ENCODE data around the gene RAB22A. TPM values are rescaled to one million over a fixed set of nuclear protein-coding genes. Genes with fewer than 3 reads are reported as not detected.

Gene RAB22A
- total and polyA plus RNA-seq, 7 donors, result 8.0 to 21.6 (median 17.6) TPM

- Histone ChIP-seq H3K36me3 (peaks cover 0 to 19% (median 3%) of the 10 kb centered on the region in 4 donors), H3K27ac (no peak overlapping the region), H3K27me3 (no peaks in the 10 kb centered on the region), H3K9me3 (no peaks in the 10 kb centered on the region), H3K4me1 (no peaks in the 10 kb centered on the region), H3K4me3 (no peak overlapping the region)
- 58 to 82% methylated on average over 3 of the region's 3 CpGs for WGBS, 2 donors
- intact Hi-C loops (cut with DNase I), result no loop called here
- no peak for DNase-seq
- no peak for TF ChIP-seq CTCF (IDR thresholded peaks at IDR 0.05)
- TF ChIP-seq POLR2A (IDR thresholded peaks at IDR 0.05), result no peak
- TF ChIP-seq EP300 (IDR thresholded peaks at IDR 0.05), result no peak
- TF ChIP-seq POLR2AphosphoS5 (IDR thresholded peaks at IDR 0.05), result no peak
Observed at GRCh38 chr20:58287638-58288037, 21.9 kb upstream of the RAB22A start.

GRCh38 chr20:58289143-58289542 is 20.4 kb upstream of the RAB22A start:
- Histone ChIP-seq H3K4me3 (no peak overlapping the region), H3K27me3 (no peaks in the 10 kb centered on the region), H3K4me1 (no peaks in the 10 kb centered on the region), H3K36me3 (peaks cover 0 to 19% (median 3%) of the 10 kb centered on the region in 4 donors), H3K9me3 (no peaks in the 10 kb centered on the region), H3K27ac (no peak overlapping the region)
- DNase-seq, result no peak
- TF ChIP-seq EP300 (IDR thresholded peaks at IDR 0.05) (no peak), POLR2A (IDR thresholded peaks at IDR 0.05) (no peak), POLR2AphosphoS5 (IDR thresholded peaks at IDR 0.05) (no peak), CTCF (IDR thresholded peaks at IDR 0.05) (no peak)
- WGBS, 2 donors, result 97 to 98% methylated on average over 2 of the region's 2 CpGs
- intact Hi-C loops (cut with DNase I), result no loop called here

GRCh38 chr20:58293453-58293852 is 16.1 kb upstream of the RAB22A start:
- DNase-seq, result no peak
- Histone ChIP-seq H3K4me1 (peaks cover 0 to 6% (median 5%) of the 10 kb centered on the region in 4 donors), H3K27me3 (no peaks in the 10 kb centered on the region), H3K36me3 (peaks cover 0 to 2% (median 0%) of the 10 kb centered on the region in 4 donors), H3K4me3 (no peak overlapping the region), H3K9me3 (no peaks in the 10 kb centered on the region), H3K27ac (no peak overlapping the region)
- WGBS, 2 donors, result 96% methylated on average over 2 of the region's 2 CpGs
- TF ChIP-seq POLR2AphosphoS5 (IDR thresholded peaks at IDR 0.05) (no peak), EP300 (IDR thresholded peaks at IDR 0.05) (no peak), CTCF (IDR thresholded peaks at IDR 0.05) (no peak), POLR2A (IDR thresholded peaks at IDR 0.05) (no peak)
- intact Hi-C loops (cut with DNase I), result no loop called here

GRCh38 chr20:58294497-58295455 is 14.7 kb upstream of the RAB22A start:
- TF ChIP-seq POLR2A (IDR thresholded peaks at IDR 0.05), result no peak
- DNase-seq, result no peak
- H3K27me3 ChIP-seq, result no peaks in the 10 kb centered on the region
- 84 to 87% methylated on average over 13 of the region's 13 CpGs for WGBS, 2 donors
- H3K36me3 ChIP-seq, result no peaks in the 10 kb centered on the region
- intact Hi-C loops (cut with DNase I), result no loop called here
- H3K4me1 ChIP-seq, result peaks cover 0 to 6% (median 5%) of the 10 kb centered on the region in 4 donors
- H3K9me3 ChIP-seq, result no peaks in the 10 kb centered on the region
- no peak overlapping the region for H3K4me3 ChIP-seq
- no peak overlapping the region for H3K27ac ChIP-seq

GRCh38 chr20:58296051-58296837 is 13.3 kb upstream of the RAB22A start:
- no peak overlapping the region for H3K4me3 ChIP-seq
- TF ChIP-seq EP300 (IDR thresholded peaks at IDR 0.05), result no peak
- no peak for TF ChIP-seq CTCF (IDR thresholded peaks at IDR 0.05)
- no peak for TF ChIP-seq POLR2AphosphoS5 (IDR thresholded peaks at IDR 0.05)
- no peak for TF ChIP-seq POLR2A (IDR thresholded peaks at IDR 0.05)
- no peaks in the 10 kb centered on the region for H3K36me3 ChIP-seq
- peaks cover 0 to 6% (median 5%) of the 10 kb centered on the region in 4 donors for H3K4me1 ChIP-seq
- DNase-seq, result no peak
- WGBS, 2 donors, result 80 to 89% methylated on average over 7 of the region's 7 CpGs
- intact Hi-C loops (cut with DNase I), result no loop called here
- H3K9me3 ChIP-seq, result no peaks in the 10 kb centered on the region
- H3K27me3 ChIP-seq, result no peaks in the 10 kb centered on the region
- H3K27ac ChIP-seq, result no peak overlapping the region

Measured in sigmoid colon (tissue), 7 donors.